PC-9 (cell line): Measurements from ENCODE around the gene FNDC3B. TPM values are rescaled to one million over a fixed set of nuclear protein-coding genes. Genes with fewer than 3 reads are reported as not detected.

Source experiments
- BruUV-seq: library from RNA; stranded (reverse); fragments of 400-500 nt; replicated peaks from 2 replicates; lab custom pipeline; 2021; lab: Mats Ljungman, UMichigan
- CTCF ChIA-PET: fragments of 300-600 bp; sonication (Branson Sonifier 250); formaldehyde crosslinking; loops from one replicate; lab custom pipeline; 2022; ENCODE audit warnings: antibody characterized with exemption; lab: Charles Lee
- POLR2A ChIA-PET: fragments of 300-600 bp; sonication (Branson Sonifier 250); formaldehyde crosslinking; loops from one replicate; lab custom pipeline; 2022; ENCODE audit warnings: antibody characterized with exemption; ENCODE audit not compliant: unreplicated experiment; lab: Charles Lee
- DNase-seq, 2 experiments: peaks; one replicate each; pipeline versions ENCODE4 v3.0.0 to v3.0.0-alpha.2; 2015 to 2022; ENCODE audit warnings: mixed read lengths in 1 of 2
- H2AFZ ChIP-seq: fragments of 200-600 bp; sonication (generic); 2 replicates; pipeline ENCODE4 v1.8.1; 2017; ENCODE audit warnings: antibody characterized with exemption
- H3F3A ChIP-seq: fragments of 200-600 bp; sonication (generic); 2 replicates; pipeline ENCODE4 v1.8.1; 2017; ENCODE audit warnings: antibody characterized with exemption, mild to moderate bottlenecking, low read depth; ENCODE audit not compliant: insufficient read depth
- H3K27ac ChIP-seq: fragments of 200-600 bp; sonication (generic); 2 replicates; pipeline ENCODE4 v1.6.1; 2016; ENCODE audit warnings: mixed run types
- H3K27me3 ChIP-seq: fragments of 200-600 bp; sonication (generic); 2 replicates; pipeline ENCODE4 v1.6.1; 2016; ENCODE audit warnings: low read depth, mixed run types; ENCODE audit not compliant: insufficient read depth
- H3K36me3 ChIP-seq: fragments of 200-600 bp; sonication (generic); 2 replicates; pipeline ENCODE4 v1.6.1; 2016; ENCODE audit warnings: low read depth, mixed run types
- H3K4me1 ChIP-seq: fragments of 200-600 bp; sonication (generic); replicated peaks from 2 replicates; pipeline ENCODE4 v1.6.1; 2016; ENCODE audit warnings: mixed run types; ENCODE audit not compliant: insufficient read depth
- H3K4me2 ChIP-seq: fragments of 200-600 bp; sonication (generic); 2 replicates; pipeline ENCODE4 v1.6.1; 2017; ENCODE audit warnings: mixed run types
- H3K4me3 ChIP-seq: fragments of 200-600 bp; sonication (generic); 2 replicates; pipeline ENCODE4 v1.6.1; 2016; ENCODE audit warnings: mixed run types
- H3K79me2 ChIP-seq: fragments of 200-600 bp; sonication (generic); 2 replicates; pipeline ENCODE4 v1.6.1; 2017; ENCODE audit warnings: low read depth, mixed run types
- H3K9me2 ChIP-seq: fragments of 200-600 bp; sonication (generic); 2 replicates; pipeline ENCODE4 v1.8.1; 2017; ENCODE audit warnings: mild to moderate bottlenecking; ENCODE audit not compliant: insufficient read depth
- H3K9me3 ChIP-seq: fragments of 200-600 bp; sonication (generic); 2 replicates; pipeline ENCODE4 v1.8.1; 2016; ENCODE audit warnings: low read depth; ENCODE audit not compliant: insufficient read depth
- H4K20me1 ChIP-seq: fragments of 200-600 bp; sonication (generic); 2 replicates; pipeline ENCODE4 v1.8.1; 2017; ENCODE audit not compliant: insufficient read depth
- CTCF ChIP-seq: fragments of 200-600 bp; sonication (generic); conservative IDR thresholded peaks from 2 replicates; pipeline ENCODE4 v1.6.1; 2017; ENCODE audit warnings: mixed run types, antibody characterized with exemption, mild to moderate bottlenecking, moderate library complexity
- EZH2 ChIP-seq: fragments of 200-600 bp; sonication (generic); IDR thresholded peaks from 2 replicates; pipeline ENCODE4 v1.8.0; 2017; ENCODE audit warnings: antibody characterized with exemption, low read depth
- intact Hi-C: fragments of 100-400 bp; cut with micrococcal nuclease; formaldehyde crosslinking; loops from one replicate; pipeline ENCODE4 v1.10.0; 2022; ENCODE audit not compliant: unreplicated experiment
- total RNA-seq: library from RNA; stranded (reverse); gene quantifications from 2 replicates; pipeline ENCODE4 v1.2.3, GENCODE V29; 2021

FNDC3B gene
- total RNA-seq, 1 experiment from 2014 or later, result 106 TPM

- DNase-seq, result peak in 1 of 2 experiments; percentile 30
- no peaks in the 10 kb centered on the region for H3K27me3 ChIP-seq
- no peaks in the 10 kb centered on the region; the same call in 1 of the 2 replicates for H3K9me2 ChIP-seq
- no peaks in the 10 kb centered on the region for H3K79me2 ChIP-seq
- no peaks in the 10 kb centered on the region for H3K9me3 ChIP-seq
- no TSS peak for BruUV-seq
- ChIA-PET CTCF (no interaction called here), POLR2A (no interaction called here)
- H3K4me2 ChIP-seq, result no peak overlapping the region
- H3K4me3 ChIP-seq, result no peak overlapping the region
- no peaks in the 10 kb centered on the region for H3K36me3 ChIP-seq
- no peaks in the 10 kb centered on the region for H3K4me1 ChIP-seq
- TF ChIP-seq CTCF (no peak), EZH2 (no peak)
- intact Hi-C loops, result no loop called here
- no peaks in the 10 kb centered on the region for H4K20me1 ChIP-seq
- peaks cover 22% of the 10 kb centered on the region for H3F3A ChIP-seq
- no peak overlapping the region for H3K27ac ChIP-seq
- H2AFZ ChIP-seq, result no peak overlapping the region
These were observed 372.1 kb downstream of the FNDC3B start for GRCh38 chr3:172411478-172411947.

- no peaks in the 10 kb centered on the region for H3K79me2 ChIP-seq
- H3K4me3 ChIP-seq, result no peak overlapping the region
- H2AFZ ChIP-seq, result no peak overlapping the region
- no peak overlapping the region for H3K4me2 ChIP-seq
- H3K4me1 ChIP-seq, result no peaks in the 10 kb centered on the region
- no peaks in the 10 kb centered on the region for H3K27me3 ChIP-seq
- CTCF ChIA-PET, result interaction anchor here (0.7 to 1.0 kb wide), 2 partner anchors 11 to 941 kb away, joined by 4 to 5 read pairs; no protein-coding TSS in a partner anchor
- H4K20me1 ChIP-seq, result no peaks in the 10 kb centered on the region
- peak in 1 of 2 experiments; percentile 13 for DNase-seq
- intact Hi-C loops, result no loop called here
- TF ChIP-seq CTCF (no peak), EZH2 (no peak)
- no peaks in the 10 kb centered on the region for H3K36me3 ChIP-seq
- POLR2A ChIA-PET, result no interaction called here
- no peaks in the 10 kb centered on the region for H3F3A ChIP-seq
- no peak overlapping the region for H3K27ac ChIP-seq
- H3K9me3 ChIP-seq, result no peaks in the 10 kb centered on the region
- no peaks in the 10 kb centered on the region; the same call in 1 of the 2 replicates for H3K9me2 ChIP-seq
- BruUV-seq, result no TSS peak
These were observed 375.9 kb downstream of the FNDC3B start for GRCh38 chr3:172415323-172415722.

- no peak overlapping the region for H3K4me2 ChIP-seq
- BruUV-seq, result no TSS peak
- DNase-seq, result no peak
- H3K27me3 ChIP-seq, result no peaks in the 10 kb centered on the region
- no peaks in the 10 kb centered on the region for H3K79me2 ChIP-seq
- ChIA-PET CTCF (no interaction called here), POLR2A (no interaction called here)
- no peaks in the 10 kb centered on the region; the same call in 1 of the 2 replicates for H3K9me3 ChIP-seq
- no peaks in the 10 kb centered on the region for H3K36me3 ChIP-seq
- TF ChIP-seq CTCF (no peak), EZH2 (no peak)
- H3K9me2 ChIP-seq, result no peaks in the 10 kb centered on the region
- intact Hi-C loops, result no loop called here
- no peaks in the 10 kb centered on the region; the same call in 1 of the 2 replicates for H3F3A ChIP-seq
- H2AFZ ChIP-seq, result no peak overlapping the region
- no peaks in the 10 kb centered on the region for H4K20me1 ChIP-seq
- no peak overlapping the region for H3K27ac ChIP-seq
- H3K4me1 ChIP-seq, result no peaks in the 10 kb centered on the region
- no peak overlapping the region for H3K4me3 ChIP-seq
These were observed 398.3 kb downstream of the FNDC3B start for GRCh38 chr3:172437713-172438112.
